Lung (tissue), 12 donors: ENCODE results near the gene TRIM47. TPM values are rescaled to one million over a fixed set of nuclear protein-coding genes. Genes with fewer than 3 reads are reported as not detected.

ENCODE experiments used
- ATAC-seq: fragments of 200-7000 bp; cut with Tn5 transposase; one replicate; pipeline ENCODE4 v1.9.1; 2020; ENCODE audit warnings: moderate number of reproducible peaks; ENCODE audit not compliant: insufficient read depth, low FRiP score
- DNase-seq, 3 donors: peaks; one replicate each; pipeline ENCODE4 v3.0.0-alpha.2; 2013 to 2017
- H3K27ac ChIP-seq, 2 donors: one replicate each; pipeline ENCODE4 v1.5.1; 2013; ENCODE audit warnings: mild to moderate bottlenecking in 2 of 2, moderate library complexity in 2 of 2, control low read depth in 1 of 2, inconsistent platforms in 1 of 2, low read depth in 1 of 2, low read length in 1 of 2
- H3K27me3 ChIP-seq, 3 donors: one replicate each; pipeline ENCODE4 v1.5.1; 2013; ENCODE audit warnings: low read length in 2 of 3; ENCODE audit not compliant: control insufficient read depth in 3 of 3, insufficient read depth in 3 of 3
- H3K36me3 ChIP-seq, 4 donors: one replicate each; pipeline ENCODE4 v1.5.1; 2013; ENCODE audit warnings: low read length in 4 of 4, mild to moderate bottlenecking in 1 of 4, moderate library complexity in 1 of 4; ENCODE audit not compliant: control insufficient read depth in 4 of 4, insufficient read depth in 4 of 4
- H3K4me1 ChIP-seq, 5 donors: one replicate each; pipeline ENCODE4 v1.5.1; 2013; ENCODE audit warnings: low read length in 5 of 5, mild to moderate bottlenecking in 2 of 5, moderate library complexity in 1 of 5; ENCODE audit not compliant: control insufficient read depth in 5 of 5, insufficient read depth in 5 of 5
- H3K4me3 ChIP-seq: one replicate; pipeline ENCODE4 v1.5.1; 2013; ENCODE audit warnings: mild to moderate bottlenecking, control low read depth, moderate library complexity
- H3K9ac ChIP-seq, 2 donors: one replicate each; pipeline ENCODE4 v1.5.1; 2013; ENCODE audit warnings: low read length in 2 of 2, control low read depth in 1 of 2; ENCODE audit not compliant: insufficient read depth in 1 of 2
- H3K9me3 ChIP-seq, 4 donors: one replicate each; pipeline ENCODE4 v1.5.1; 2013; ENCODE audit warnings: low read length in 3 of 4, mild to moderate bottlenecking in 1 of 4, moderate library complexity in 1 of 4; ENCODE audit not compliant: control insufficient read depth in 4 of 4, insufficient read depth in 3 of 4
- CTCF ChIP-seq: IDR thresholded peaks from 2 replicates; pipeline ENCODE4 v1.5.1; 2012; ENCODE audit warnings: mild to moderate bottlenecking; ENCODE audit errors: control extremely low read depth, extremely low read depth
- WGBS, 2 donors: extraction: QIAGEN DNeasy Blood & Tissue Kit; methylation state at CpG; one replicate each; pipeline ENCODE4 v1.1.7; 2013; 5-methylcytosine and 5-hydroxymethylcytosine counted together
- polyA plus RNA-seq, 2 donors: library from polyadenylated mRNA; stranded (reverse); fragments of 200-250 nt; gene quantifications; one replicate each; pipeline ENCODE4 v1.2.1, GENCODE V29; 2013
- total RNA-seq, 2 donors: library from RNA; depleted of rRNA in 1 of 2; stranded (reverse); fragments of >200 nt in 1 of 2; gene quantifications; one replicate each; pipeline ENCODE4 v1.2.1, GENCODE V29; 2014 to 2021
- donor health status: control.
- donor health status: control.
- donor health status: Bipolar disorder and iron deficiency.
- donor health status: healthy.
- donor health status: DM: yes; HTN: yes; CAD: no.

TRIM47 gene
- total and polyA plus RNA-seq, 4 donors = 22.9 to 78.3 (median 28.0) TPM

DNA sequence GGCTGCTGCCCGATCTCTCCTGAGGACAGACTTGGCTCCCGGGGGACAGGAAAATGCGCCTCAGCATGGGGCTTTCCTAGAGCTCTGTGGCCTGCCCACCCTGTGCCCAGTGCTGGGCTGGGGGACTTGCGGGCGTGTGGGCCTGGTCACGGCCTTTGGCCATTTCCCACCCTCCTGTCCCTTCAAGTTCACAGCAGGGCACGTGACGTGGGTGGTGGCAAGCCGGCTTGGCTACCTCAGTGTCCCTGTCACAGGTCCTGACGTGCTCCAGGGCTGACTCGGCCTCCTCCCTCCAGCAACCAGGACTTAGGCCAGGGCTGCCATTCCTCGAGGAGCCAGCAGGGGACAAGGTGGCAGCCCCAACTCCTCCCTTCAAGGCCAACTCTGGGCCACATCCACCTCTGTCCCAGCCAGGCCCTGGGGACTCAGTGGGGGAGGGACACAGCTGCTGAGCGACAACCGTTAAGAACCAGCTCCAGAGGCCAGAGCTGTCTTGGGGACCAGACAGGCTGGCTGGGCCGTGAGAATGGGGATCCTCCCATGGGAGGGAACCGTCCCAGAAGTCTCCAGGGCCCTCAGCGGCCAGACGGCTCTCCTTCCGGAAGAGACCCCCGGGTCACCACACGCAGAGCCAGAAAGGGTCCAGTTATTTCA lies 33.2 kb downstream of the TRIM47 start:
- peaks cover 0 to 47% (median 22%) of the 10 kb centered on the region in 4 donors for H3K36me3 ChIP-seq
- WGBS, 2 donors = 22 to 30% methylated on average over 21 of the region's 21 CpGs
- ATAC-seq (peak; percentile 66), DNase-seq (peak; percentile 66 to 79 (median 77))
- H3K27ac ChIP-seq = peak overlapping the region; percentile 78 to 93
- H3K27me3 ChIP-seq = no peaks in the 10 kb centered on the region
- H3K9me3 ChIP-seq = no peaks in the 10 kb centered on the region
- H3K4me1 ChIP-seq = peaks cover 0 to 51% (median 38%) of the 10 kb centered on the region in 5 donors
- peak overlapping the region in 1 of 2 donors; percentile 46 for H3K9ac ChIP-seq
- TF ChIP-seq CTCF = peak; percentile 50
- H3K4me3 ChIP-seq = no peak overlapping the region

DNA sequence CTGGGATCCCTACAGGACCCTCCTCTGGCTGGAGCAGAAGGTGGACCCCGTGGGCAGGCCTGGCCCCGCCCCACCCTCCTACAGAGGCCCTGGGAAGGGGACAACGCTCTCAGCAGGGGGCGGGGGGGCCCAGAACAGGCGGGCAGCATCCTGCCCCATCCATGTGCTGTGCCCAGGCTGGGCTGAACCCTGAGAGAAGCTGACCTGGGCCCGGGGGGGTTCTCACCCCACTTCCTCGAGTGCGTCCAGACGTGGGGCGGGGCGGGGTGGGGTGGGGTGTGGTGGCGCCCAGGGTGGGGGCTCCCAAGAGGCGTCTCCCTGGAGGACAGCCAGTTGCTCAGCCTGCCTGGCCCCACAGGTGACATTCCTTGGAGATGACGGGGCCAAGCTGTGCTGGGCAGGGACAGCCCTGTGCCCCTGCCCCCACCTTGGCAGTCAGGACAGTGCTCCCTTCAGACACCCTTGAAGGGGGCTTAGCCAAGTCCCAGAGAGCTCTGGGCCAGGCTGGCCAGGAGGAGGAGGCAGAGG lies 33.8 kb downstream of the TRIM47 start:
- no peaks in the 10 kb centered on the region for H3K27me3 ChIP-seq
- ATAC-seq (peak; percentile 59), DNase-seq (peak; percentile 50 to 77 (median 72))
- TF ChIP-seq CTCF = no peak
- peak overlapping the region; percentile 78 to 93 for H3K27ac ChIP-seq
- no peak overlapping the region for H3K4me3 ChIP-seq
- peaks cover 0 to 48% (median 19%) of the 10 kb centered on the region in 4 donors for H3K36me3 ChIP-seq
- H3K9me3 ChIP-seq = no peaks in the 10 kb centered on the region
- peaks cover 0 to 47% (median 35%) of the 10 kb centered on the region in 5 donors for H3K4me1 ChIP-seq
- WGBS, 2 donors = 15 to 17% methylated on average over 13 to 14 of the region's 14 CpGs
- peak overlapping the region in 1 of 2 donors; percentile 46 for H3K9ac ChIP-seq

DNA sequence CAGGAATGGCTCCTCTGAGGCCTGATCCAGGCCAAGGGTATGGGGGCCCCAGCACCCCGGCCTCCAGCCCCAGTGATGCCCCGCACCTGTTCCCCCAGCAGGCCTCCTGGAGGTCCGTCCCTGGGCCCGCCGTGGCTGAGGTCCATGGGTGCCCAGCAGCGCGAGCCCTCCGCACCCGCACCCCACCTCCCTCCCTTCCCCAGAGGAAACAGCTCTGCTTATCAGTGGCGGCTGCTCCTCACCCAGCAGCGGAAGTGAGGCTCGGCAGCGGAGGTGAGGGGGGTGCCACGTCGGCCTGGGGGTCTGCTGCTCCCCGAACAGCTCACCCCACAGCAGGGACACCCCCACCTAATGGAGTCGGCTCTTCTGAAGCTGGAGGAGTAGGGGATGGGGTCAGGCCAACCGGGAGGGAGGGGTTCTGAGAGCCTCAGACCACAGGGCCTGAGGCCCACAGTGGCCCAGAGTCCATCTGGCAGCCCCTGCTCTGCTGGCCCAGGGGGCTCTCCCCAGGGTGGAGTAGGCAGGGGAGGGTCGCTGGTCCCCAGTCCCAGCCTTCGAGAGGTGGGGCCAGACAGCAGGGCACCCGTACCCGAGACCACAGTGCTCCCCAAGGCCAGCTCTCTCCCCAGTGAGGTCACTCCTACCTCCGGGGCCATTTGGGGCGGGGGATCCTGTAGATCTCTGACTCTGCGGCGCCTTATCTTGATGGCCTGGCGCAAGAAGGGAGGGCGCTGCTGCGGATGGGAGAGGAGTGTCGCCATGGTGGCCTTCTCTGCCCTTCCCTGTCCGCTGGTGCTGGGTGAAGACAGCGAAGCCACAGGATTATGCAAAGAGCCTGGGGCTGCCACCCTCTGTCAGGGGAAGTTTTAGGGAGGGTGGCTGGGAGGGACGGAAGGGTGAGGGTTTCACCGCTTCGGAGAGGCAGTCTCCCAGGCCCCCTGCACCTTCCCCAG lies 34.5 kb downstream of the TRIM47 start, which contains the start of gene UNC13D:
TSS of gene UNC13D (minus strand) at position 828 of the 953 bp plus-strand sequence. CDS start at position 761, 67 bp downstream.
- TF ChIP-seq CTCF = no peak
- H3K27me3 ChIP-seq = no peaks in the 10 kb centered on the region
- peaks cover 0 to 43% (median 28%) of the 10 kb centered on the region in 5 donors for H3K4me1 ChIP-seq
- peaks cover 0 to 41% (median 19%) of the 10 kb centered on the region in 4 donors for H3K36me3 ChIP-seq
- 13 to 28% methylated on average over 31 to 35 of the region's 35 CpGs for WGBS, 2 donors
- ATAC-seq (peak; percentile 3), DNase-seq (peak in 2 of 3 donors; percentile 40 to 44)
- peak within 1 kb of the TSS; percentile 43 for H3K4me3 ChIP-seq
- peak within 1 kb of the TSS; percentile 32 to 46 for H3K9ac ChIP-seq
- peak within 1 kb of the TSS; percentile 78 to 93 for H3K27ac ChIP-seq
- no peaks in the 10 kb centered on the region for H3K9me3 ChIP-seq
